ENCODE measurements around the gene AXDND1.
"Not testable (repeated sequence)": the region's sequence is repeated elsewhere in the genome, so short reads cannot be mapped to it uniquely, and the experiment has no call there.

AXDND1 gene

GRCh38 chr1:179372160-179372559, 6.4 kb downstream of the AXDND1 start:
- no peak for DNase-seq

- DNase-seq = no peak
Measured at GRCh38 chr1:179376223-179376622, 10.5 kb downstream of the AXDND1 start.

DNA sequence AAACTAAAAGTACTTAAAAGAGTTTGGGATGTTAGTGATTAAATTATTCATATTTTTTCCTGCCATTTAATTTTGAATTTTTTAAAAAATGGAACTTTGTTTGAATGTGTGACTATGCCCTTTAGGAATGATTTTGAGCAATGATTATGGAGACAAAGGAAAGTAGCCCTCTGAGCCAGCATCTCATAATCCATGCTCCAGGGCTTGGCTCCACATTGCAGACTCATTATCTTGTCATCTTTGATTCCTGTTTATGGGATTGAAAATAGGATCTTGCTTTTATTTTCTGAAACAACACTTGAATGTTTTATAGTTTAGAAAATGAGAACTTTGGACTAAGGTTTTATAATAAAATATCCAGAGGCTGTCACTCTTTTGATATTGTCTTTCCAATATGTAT, 14.5 kb downstream of the AXDND1 start:
- DNase-seq = no peak

GRCh38 chr1:179384027-179384426, 18.3 kb downstream of the AXDND1 start:
- DNase-seq = no peak

GRCh38 chr1:179385510-179385909, 19.7 kb downstream of the AXDND1 start:
- no peak for DNase-seq

DNA sequence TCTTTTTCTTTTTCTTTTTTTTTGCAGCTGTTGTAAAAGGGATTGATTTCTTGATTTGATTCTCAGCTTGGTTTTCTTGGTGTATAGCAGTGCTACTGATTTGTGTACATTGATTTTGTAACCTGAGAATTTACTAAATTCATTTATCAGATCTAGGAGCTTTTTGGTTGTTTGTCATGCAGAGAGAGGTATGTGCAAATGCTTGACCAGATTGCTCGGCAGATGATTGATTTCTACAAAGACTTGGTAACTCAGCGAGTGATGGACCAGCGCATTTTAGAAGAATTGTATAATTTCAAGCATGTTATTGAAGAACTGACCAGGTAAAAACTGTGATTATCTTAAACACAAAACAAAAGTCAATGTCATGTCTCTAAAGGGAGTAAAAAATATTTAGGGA, 27.9 kb downstream of the AXDND1 start:
- DNase-seq = no peak

GRCh38 chr1:179399399-179399798, 33.6 kb downstream of the AXDND1 start:
- not testable (repeated sequence) for DNase-seq

- DNase-seq = not testable (repeated sequence)
Measured at GRCh38 chr1:179417760-179418159, 52.0 kb downstream of the AXDND1 start.

DNA sequence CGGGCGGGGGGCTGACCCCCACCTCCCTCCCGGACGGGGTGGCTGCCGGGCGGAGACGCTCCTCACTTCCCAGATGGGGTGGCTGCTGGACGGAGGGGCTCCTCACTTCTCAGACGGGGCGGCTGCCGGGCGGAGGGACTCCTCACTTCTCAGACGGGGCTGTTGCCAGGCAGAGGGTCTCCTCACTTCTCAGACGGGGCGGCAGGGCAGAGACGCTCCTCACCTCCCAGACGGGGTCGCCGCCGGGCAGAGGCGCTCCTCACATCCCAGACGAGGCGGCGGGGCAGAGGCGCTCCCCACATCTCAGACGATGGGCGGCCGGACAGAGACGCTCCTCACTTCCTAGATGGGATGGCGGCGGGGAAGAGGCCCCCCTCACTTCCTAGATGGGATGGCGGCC, 52.9 kb downstream of the AXDND1 start:
- not testable (repeated sequence) for DNase-seq

- DNase-seq = no peak
Measured at GRCh38 chr1:179424610-179425009, 58.8 kb downstream of the AXDND1 start.

GRCh38 chr1:179425186-179425585, 59.4 kb downstream of the AXDND1 start:
- DNase-seq = no peak

DNA sequence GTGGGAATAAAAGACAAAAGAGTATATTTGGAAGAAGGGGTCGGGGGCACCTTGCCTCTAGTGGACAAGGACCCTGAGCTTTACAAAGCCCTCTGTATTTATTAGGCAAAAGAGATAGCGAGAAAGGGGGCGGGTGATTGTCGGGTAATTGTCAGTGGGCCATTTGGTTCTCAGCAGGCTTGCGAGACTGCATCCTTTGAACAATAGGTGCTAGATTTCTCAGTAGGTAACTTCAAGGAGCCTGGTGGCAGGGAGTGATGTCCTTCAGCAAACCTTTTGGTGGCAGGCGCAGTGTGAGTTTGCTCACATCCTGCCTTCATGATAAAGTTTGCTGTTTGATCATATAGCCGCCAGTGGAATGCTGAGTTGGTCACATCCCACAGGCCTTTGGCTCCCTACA, 71.4 kb downstream of the AXDND1 start:
- DNase-seq = no peak

DNA sequence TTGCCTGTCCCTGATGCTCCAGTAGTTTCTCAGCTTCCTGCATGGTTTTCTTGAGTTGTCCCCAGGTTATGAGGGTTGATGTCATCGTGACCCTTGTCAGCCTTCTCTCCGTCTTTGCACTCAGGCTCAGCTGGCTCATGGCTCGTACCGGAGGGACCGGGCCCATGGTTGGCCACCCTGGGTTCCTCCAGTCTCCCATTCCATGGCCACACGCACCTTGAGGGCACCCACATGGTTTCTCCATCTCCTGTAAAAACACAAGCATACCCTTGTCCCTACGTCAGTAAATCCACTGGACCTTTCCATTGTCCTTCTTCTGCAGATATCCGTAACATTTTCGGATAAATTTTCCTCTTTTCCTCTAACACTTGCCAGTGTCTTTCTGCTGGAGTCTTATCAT, 73.9 kb downstream of the AXDND1 start:
- DNase-seq = not testable (repeated sequence)

DNA sequence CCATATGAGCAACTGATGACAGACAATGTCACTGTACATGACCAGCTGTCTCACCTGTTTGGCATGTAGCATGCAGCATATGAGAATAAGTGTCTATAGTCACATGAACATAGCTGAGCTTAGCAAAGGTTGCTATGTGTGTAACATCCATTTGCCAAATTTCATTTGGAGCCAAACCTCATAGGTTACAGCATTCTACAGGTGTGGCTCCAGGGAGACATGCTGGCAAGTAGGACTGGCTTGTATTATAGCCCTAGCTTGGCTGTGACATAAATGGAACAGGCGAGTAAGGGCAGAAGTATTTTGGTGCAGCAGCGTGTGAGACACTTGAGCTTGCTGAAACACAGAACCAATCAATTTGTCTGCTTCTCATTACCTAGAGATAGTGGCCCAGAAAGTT, 74.5 kb downstream of the AXDND1 start:
- DNase-seq = not testable (repeated sequence)

GRCh38 chr1:179440971-179441370, 75.2 kb downstream of the AXDND1 start:
- DNase-seq = no peak

GRCh38 chr1:179441501-179441900, 75.7 kb downstream of the AXDND1 start:
- no peak for DNase-seq

- DNase-seq = not testable (repeated sequence)
Measured at GRCh38 chr1:179442846-179443245, 77.1 kb downstream of the AXDND1 start.

DNA sequence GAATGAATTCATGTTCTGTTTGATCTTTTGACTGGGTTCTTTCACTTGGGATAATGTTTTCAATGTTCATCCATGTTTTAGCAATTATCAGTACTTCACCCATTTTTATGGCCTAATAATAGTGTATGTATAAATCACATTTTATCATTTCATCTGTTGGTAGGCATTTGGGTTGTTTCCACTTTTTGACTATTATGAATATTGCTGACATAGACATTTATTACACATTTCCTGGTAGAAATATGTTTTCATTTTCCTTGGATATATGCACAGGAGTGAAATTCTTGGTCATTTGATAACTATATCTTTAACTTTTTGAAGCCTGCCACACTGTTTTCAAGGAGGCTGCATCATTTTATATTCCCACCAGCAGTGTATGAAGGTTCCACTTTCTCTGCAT, 79.8 kb downstream of the AXDND1 start:
- DNase-seq = no peak

DNA sequence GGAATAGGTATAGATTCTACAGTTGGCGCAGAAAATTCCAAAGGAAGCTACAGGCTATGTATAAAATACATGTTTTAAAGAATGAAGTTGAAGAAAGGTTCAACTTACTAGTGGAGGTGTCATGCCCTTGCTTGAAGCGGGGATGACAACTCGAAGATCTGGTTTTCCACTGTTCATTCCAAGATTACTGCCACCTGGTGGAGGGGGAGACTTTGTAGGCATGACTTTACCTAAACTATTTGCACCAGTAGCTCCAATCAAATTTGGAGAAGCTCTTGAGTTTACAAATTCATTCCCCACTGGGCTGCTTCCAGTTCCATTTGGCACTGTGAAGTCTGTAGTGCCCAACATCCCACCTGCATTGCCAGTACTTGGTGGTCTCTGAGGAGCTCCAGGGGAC, 81.7 kb downstream of the AXDND1 start:
- no peak for DNase-seq

DNA sequence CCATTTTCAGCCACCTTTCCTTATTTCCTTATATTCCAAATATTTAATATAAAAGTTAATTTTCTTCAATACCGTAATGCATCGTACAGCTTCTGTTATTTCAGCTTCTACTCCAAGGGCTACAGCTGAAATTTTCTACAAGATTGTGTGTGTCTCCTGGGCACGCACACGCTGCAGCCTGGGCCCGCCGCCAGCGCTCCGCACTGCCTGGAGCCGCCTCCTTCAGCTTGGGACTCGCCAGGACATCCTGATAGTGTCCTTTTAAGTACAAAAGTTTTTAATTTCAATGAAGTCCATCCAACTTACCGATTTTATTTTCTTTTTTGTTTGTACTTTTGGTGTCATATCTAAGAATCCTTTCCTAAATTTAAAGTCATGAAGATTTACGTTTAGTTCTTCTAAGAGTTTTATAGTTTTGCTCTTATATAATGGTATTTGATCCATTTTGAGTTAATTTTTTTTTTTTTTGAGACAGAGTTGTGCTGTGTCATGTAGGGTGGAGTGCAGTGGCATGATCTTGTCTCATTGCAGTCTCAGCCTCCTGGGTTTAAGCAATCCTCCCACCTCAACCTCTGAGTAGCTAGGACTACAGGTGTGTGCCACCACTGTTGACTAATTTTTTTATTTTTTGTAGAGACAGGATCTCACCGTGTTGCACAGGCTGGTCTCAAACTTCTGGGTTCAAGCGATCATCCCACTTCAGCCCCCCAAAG, 82.8 kb downstream of the AXDND1 start:
- DNase-seq = no peak

DNA sequence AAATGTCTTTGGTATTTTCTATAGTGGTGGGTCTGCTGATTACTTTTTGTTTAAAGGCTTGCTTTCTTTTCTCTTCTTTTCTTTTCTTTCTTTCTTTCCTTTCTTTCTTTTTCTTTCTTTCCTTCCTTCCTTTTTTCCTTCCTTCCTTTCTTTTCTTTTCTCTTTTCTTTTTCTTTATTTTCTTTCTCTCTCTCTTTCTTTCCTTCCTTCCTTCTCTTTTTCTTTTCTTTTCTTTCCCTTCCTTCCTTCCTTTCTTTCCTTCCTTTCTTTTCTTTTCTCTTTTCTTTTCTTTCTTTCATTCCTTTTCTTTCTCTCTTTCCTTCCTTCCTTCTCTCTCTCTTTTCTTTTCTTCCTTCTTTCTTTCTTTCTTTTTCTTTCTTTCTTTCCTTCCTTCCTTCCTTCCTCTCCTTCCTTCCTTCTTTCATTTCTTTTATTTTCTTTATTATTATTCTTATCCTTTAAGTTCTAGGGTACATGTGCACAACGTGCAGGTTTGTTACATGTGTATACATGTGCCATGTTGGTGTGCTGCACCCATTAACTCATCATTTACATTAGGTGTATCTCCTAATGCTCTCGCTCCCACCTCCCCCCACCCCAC, 93.9 kb downstream of the AXDND1 start:
- DNase-seq = not testable (repeated sequence)

DNA sequence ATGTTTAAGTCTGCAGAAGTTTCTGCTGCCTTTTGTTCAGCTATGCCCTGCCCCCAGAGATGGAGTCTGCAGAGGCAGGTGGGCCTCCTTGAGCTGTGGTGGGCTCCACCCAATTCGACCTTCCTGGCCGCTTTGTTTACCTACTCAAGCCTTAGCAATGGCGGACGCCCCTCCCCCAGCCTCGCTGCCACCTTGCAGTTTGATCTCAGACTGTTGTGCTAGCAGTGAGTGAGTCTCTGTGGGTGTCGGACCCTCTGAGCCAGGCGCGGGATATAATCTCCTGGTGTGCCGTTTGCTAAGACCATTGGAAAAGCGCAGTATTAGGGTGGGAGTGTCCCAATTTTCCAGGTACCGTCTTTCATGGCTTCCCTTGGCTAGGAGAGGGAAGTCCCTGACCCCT, 99.9 kb downstream of the AXDND1 start:
- not testable (repeated sequence) for DNase-seq

DNA sequence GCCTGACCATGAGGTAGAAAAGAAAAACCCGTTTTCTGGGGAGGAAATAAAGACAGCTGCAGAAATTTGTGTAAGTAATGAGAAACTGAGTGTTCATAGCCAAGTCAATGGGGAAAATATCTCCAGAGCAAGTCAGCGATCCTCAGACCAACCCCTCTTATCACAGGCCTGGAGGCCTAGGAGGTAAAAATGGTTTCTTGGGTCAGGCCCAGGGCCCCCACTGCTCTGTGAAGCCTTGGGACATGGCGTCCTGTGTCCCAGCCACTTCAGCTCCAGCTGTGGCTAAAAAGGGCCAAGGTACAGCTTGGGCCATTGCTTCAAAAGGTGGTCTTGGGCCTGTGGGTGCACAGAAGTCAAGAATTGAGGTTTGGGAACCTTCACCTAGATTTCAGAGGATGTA, 108.9 kb downstream of the AXDND1 start:
- DNase-seq = no peak

GRCh38 chr1:179476484-179476883, 110.7 kb downstream of the AXDND1 start:
- no peak for DNase-seq

DNA sequence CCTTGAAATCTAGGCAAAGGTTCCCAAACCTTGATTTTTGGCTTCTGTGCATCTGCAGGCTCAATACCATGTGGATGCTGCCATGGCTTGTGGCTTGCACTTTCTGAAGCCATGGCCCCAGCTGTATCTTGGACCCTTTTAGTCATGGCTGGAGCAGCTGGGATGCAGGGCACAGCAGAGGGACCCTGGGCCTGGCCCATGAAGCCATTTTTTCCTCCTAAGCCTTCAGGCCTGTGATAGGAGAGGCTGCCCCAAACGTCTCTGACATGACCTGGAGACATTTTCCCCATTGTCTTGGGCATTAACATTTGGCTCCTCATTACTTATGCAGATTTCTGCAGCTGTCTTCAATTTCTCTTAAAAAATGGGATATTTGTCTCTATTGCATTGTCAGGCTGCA, 112.6 kb downstream of the AXDND1 start:
- no peak for DNase-seq
